NCI-H226 (cell line): ENCODE data around the gene SAXO1.

Experiments
- DNase-seq: peaks from one replicate; pipeline ENCODE4 v3.0.0-alpha.2; 2015

The SAXO1 gene

GRCh38 chr9:18909140-18910018 is 123.6 kb downstream of the SAXO1 start:
- DNase-seq, result no peak

- no peak for DNase-seq
Measured at GRCh38 chr9:18907927-18908625, 124.9 kb downstream of the SAXO1 start.

GRCh38 chr9:18906656-18907395 is 126.2 kb downstream of the SAXO1 start:
- DNase-seq, result peak; percentile 88

- peak; percentile 82 for DNase-seq
Measured at GRCh38 chr9:18905883-18906629, 127.0 kb downstream of the SAXO1 start.

- peak; percentile 80 for DNase-seq
Measured at GRCh38 chr9:18905028-18905882, 127.8 kb downstream of the SAXO1 start.

- no peak for DNase-seq
Measured at GRCh38 chr9:18903450-18903849, 129.6 kb downstream of the SAXO1 start.

GRCh38 chr9:18896531-18897179 is 136.4 kb downstream of the SAXO1 start:
- DNase-seq, result peak; percentile 16

GRCh38 chr9:18896004-18896403 is 137.0 kb downstream of the SAXO1 start:
- DNase-seq, result no peak

GRCh38 chr9:18893491-18893890 is 139.5 kb downstream of the SAXO1 start:
- peak; percentile 63 for DNase-seq

GRCh38 chr9:18893046-18893445 is 140.0 kb downstream of the SAXO1 start:
- no peak for DNase-seq

- no peak for DNase-seq
Measured at GRCh38 chr9:18891946-18892670, 140.9 kb downstream of the SAXO1 start.

GRCh38 chr9:18890372-18890771 is 142.6 kb downstream of the SAXO1 start:
- peak; percentile 84 for DNase-seq

GRCh38 chr9:18889550-18889949 is 143.5 kb downstream of the SAXO1 start:
- DNase-seq, result no peak

- peak; percentile 63 for DNase-seq
Measured at GRCh38 chr9:18888290-18888689, 144.7 kb downstream of the SAXO1 start.

GRCh38 chr9:18887546-18887945 is 145.5 kb downstream of the SAXO1 start:
- DNase-seq, result no peak

GRCh38 chr9:18881758-18882157 is 151.3 kb downstream of the SAXO1 start:
- no peak for DNase-seq

- DNase-seq, result no peak
Measured at GRCh38 chr9:18877984-18878383, 155.0 kb downstream of the SAXO1 start.
